IPS-NIHi11 (cell line): ENCODE measurements around the gene ABHD17A.

Experiments
- DNase-seq: peaks from one replicate; pipeline ENCODE4 v3.0.0; 2012; ENCODE audit warnings: mixed read lengths, low spot score

The ABHD17A gene

GRCh38 chr19:1864480-1865171, 20.7 kb downstream of the ABHD17A start:
- DNase-seq: peak; percentile 89

GRCh38 chr19:1863638-1864479, 21.4 kb downstream of the ABHD17A start:
- DNase-seq: peak; percentile 92

- no peak for DNase-seq
These were observed 22.0 kb downstream of the ABHD17A start, which contains the start of gene KLF16 for GRCh38 chr19:1863328-1863637. Gene KLF16, minus strand, starts transcription at chr19:1863579. Its CDS starts 82 bp downstream, at chr19:1863497.

- peak; percentile 56 for DNase-seq
These were observed 22.6 kb downstream of the ABHD17A start for GRCh38 chr19:1862424-1863327.

- DNase-seq: no peak
These were observed 23.2 kb downstream of the ABHD17A start for GRCh38 chr19:1862068-1862423.

- no peak for DNase-seq
These were observed 23.7 kb downstream of the ABHD17A start for GRCh38 chr19:1861599-1862031.

GRCh38 chr19:1860821-1861598, 24.3 kb downstream of the ABHD17A start:
- DNase-seq: no peak

- no peak for DNase-seq
These were observed 25.1 kb downstream of the ABHD17A start for GRCh38 chr19:1860042-1860775.

GRCh38 chr19:1859331-1859781, 25.9 kb downstream of the ABHD17A start:
- DNase-seq: no peak

GRCh38 chr19:1858412-1859081, 26.7 kb downstream of the ABHD17A start:
- no peak for DNase-seq

- no peak for DNase-seq
These were observed 27.5 kb downstream of the ABHD17A start for GRCh38 chr19:1857648-1858326.

- DNase-seq: peak; percentile 53
These were observed 28.3 kb downstream of the ABHD17A start for GRCh38 chr19:1856698-1857603.

- DNase-seq: no peak
These were observed 29.0 kb downstream of the ABHD17A start for GRCh38 chr19:1856345-1856697.

GRCh38 chr19:1855828-1856255, 29.5 kb downstream of the ABHD17A start:
- DNase-seq: no peak

- peak; percentile 93 for DNase-seq
These were observed 30.1 kb downstream of the ABHD17A start for GRCh38 chr19:1855040-1855827.

- no peak for DNase-seq
These were observed 30.7 kb downstream of the ABHD17A start for GRCh38 chr19:1854542-1855039.

- DNase-seq: no peak
These were observed 31.2 kb downstream of the ABHD17A start for GRCh38 chr19:1854039-1854541.
